GM15510 (cell line): ENCODE data around the gene CLCNKA.

Experiments used
- POLR2A ChIP-seq: IDR thresholded peaks from 3 replicates; pipeline ENCODE4 v1.6.1; 2011; ENCODE audit warnings: borderline replicate concordance; ENCODE audit not compliant: insufficient read length; ENCODE audit errors: extremely low read depth

Gene CLCNKA

DNA sequence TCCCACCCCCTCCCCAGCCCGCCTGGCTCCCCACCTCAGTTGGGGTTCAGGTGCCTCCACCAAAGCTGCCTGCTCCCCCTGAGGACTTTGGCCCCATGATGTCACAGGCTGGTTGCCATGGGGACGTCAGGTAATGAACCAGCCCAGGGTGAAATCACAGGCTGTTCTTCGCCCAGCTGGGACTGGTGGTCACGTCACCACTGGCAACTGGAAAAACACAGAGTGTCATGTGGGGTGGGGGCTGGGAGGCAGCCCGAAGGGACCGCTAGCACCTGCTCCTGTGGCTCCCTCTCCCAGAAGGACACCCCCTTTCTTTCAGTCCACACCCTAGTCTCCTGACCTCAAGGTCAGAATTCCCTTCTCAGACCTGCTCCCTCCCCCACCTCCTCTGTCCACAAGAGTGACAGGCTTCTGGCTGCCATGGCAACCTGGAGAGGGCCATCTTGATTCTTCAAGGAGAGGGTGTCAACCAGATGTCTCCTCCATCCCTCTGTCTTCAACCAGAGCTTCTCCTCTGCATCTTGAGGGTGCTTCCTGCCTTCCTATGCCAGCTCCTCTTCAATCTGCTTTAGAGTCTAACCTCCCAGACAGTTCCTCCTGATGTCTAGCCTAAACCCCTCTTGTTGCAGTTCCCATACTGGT lies 45.4 kb downstream of the CLCNKA start:
- no peak for TF ChIP-seq POLR2A

DNA sequence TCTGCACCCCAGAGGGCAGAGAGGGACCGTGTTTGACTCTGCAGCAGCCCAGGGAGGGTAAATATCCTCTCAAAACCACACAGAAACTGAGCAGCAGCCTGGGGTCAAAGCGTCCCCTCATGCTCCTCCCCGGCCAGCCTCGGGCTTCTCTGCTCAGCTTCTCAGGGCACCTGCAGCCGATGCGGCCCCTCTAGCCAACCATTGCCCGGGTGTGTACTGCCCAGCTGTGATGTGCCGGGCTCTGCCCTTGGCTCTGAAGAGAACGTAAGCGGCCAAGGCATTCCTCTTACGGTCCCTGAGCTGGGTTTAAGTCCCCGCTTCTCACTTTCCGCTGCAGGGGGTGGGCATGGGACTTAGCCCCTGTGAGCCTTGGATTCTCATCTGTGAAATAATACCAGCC lies 46.1 kb downstream of the CLCNKA start:
- no peak for TF ChIP-seq POLR2A

DNA sequence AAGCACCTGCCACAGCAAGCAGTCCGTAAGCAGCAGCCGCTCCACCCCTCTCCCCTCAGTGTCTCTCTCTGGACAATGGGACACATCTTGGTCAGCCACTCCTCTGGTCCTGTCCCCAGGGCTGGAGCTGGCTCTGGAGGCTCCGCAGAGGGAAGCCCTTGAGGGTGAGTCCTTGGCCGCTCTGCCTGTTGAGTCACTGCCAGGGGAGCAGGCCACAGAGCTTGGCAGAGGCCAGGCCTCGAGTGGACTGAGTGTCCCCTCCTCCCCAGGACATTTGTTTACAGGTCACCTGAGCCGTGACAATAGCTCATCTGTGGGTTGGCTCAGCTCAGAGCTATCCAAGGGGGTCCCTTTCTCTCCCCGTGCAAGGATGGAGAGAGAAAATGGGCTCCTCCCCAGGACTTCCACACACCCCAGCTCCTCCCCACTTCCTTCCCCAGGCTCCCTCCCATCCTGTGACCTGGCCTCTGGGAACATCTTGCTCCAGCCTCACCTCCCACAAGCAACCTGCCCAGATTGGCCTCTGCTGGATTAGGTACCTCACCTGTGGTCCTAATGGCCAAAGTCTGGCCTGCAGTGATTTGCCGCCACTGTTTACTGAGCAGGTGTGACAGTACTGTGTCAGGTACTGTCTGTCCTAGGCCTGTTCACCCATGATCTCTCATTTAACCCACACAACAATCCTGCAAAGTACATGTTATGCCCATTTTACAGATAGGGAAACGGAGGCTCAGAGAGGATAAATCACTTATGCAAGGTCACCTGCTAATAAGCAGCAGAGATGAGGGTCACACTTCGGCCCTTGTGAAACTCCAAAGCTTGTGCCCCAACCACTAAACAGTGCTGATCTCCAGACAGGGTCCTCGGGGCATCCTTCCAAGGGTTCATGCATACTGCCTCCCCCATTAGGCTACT lies 46.8 kb downstream of the CLCNKA start:
- TF ChIP-seq POLR2A, result no peak

DNA sequence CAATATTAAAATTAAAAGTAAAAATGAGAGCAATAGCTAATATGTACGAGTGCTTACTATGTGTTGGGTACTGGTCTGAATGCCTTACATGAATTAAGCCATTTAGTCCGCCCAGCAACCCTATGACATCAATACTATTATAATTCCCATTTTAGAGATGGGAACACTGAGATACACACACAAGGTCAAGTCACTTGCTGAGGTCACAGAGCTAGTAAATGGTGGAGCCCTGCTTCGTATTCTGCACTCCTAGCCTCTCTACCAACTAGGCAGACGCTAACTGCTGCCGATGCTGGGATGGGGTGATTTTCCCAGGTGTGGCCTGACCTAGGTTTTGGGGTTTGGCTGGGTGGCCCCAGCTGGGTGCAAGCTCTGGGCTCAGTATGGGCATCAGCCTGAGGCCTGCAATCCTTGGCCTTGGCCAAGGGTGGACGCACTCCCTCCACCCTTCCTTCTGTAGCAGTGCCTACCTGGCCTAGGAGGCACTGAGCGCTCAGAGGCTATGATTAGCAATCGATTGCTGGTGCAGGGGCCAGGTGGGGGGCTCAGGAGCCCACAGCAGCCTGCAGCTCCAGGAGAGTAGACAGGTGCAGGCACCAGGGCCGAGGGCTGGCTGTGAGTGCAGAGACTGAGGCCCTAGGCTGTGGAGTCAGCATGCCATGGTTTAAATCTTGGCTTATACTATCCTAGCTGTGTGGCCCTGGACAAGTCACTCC lies 49.0 kb downstream of the CLCNKA start:
- TF ChIP-seq POLR2A, result no peak

DNA sequence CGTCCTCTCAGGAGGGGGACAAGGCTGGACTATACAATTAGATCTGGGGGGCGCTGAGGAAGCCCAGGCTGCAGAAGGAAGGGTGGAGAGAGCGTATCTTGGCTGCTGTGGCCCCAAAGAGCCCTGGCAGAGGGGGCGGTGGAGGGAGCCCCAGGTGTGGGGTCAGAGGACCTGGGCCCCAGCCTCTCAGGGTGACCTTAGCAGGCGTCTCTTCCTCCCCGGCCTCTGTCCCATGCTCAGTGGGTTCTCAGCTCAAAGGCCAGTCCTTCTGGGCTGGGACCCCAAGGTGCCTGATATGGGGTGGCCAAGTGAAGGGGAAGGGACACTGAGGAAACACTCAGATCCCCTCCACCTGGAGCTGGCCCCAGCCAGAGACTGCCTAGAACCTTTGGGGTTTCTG lies 49.8 kb downstream of the CLCNKA start:
- TF ChIP-seq POLR2A, result no peak

DNA sequence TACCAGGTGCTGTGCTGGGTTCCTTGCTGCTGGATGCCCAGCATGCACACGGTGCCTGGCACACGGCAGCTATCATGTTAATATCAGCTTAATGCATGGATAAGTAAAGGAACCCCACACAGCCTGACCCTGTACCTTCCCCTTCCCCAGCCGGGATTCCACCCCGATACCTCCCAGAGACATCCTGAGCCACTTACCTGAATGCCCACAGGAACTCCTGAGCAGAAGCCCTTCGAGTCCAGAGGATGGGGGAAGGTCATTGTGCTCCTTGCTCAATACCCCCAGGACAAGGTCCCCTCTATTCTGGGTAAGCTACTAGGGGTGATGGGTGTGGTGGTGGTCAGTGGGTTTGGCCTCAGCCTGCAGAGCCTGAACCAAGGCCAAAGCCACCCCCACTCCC lies 50.3 kb downstream of the CLCNKA start:
- no peak for TF ChIP-seq POLR2A

DNA sequence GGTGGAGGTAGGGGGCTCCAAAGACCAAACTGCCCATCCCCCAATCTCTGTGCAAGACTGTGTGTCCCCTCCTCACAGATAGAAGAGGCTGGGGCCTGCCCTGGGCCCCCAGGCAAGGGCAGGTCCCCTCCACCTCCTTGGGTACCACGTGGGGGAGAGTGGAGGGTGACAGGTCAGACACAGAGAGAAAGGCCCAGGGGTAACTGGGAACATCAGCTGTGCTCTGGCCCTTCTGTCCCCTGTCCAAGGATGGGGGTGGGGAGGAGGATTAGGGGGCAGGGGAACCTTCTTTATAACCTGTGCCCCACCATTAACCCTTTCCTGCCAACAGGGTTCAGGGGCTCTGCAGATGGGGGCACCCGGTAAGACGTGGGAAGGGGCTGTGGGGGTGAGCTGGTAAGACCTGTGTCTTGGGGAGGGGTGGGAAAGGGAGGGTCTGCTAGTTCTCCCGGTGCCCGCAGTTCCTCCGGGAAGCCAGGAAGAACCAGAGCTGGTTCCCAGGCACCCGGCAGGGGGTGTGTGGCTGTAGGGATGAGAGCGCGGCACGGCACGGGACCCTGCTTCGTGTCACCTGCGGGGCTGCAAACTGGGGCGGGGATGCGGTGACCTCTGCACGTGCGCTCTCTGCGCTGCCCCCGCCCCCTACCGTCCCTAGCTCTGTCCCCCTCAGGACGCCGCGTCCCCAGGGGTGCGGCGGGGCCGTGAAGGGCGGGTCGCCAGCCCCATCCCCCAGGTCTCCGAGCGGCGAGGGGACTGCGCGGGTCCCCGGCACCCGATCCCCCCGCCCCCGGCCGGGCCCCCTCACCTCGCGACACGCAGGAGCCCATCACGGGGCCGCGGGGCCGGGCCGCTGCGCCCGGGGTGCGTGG lies 51.0 kb downstream of the CLCNKA start:
- TF ChIP-seq POLR2A, result no peak

DNA sequence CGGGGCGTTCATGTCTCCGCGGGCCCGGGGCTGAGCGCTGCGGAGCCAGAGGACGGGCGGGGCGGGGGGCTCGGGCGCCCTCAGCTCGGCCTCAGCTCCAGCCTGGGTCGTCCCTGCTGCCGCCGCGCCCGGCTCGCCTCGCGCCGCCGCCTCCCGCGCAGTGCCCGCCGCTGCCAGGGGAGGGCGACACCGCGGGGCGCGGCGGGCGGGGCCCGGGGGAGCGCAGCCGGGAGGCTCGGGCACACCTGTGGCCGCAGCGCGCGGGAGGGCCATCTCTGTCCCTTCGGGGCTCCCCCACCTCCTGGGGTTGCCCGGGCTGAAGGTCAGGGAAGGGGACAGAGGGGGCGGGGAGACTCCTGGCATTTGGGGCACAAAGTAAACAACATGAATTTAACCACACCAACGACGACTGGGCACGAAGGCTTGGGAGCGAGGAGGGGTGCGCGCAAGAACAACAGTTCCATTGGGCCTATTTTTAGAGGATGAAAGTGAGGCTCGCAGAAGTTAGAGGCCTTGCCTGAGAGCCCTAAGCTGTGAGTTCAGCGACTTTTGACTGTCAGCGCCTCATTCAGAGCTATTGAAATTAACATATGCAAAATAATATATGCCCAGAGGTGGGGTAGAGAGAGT lies 51.8 kb downstream of the CLCNKA start, which contains the start of gene FAM131C:
TSS of gene FAM131C (minus strand) at position 162 of the 630 bp plus-strand sequence. CDS start 209 bp downstream, outside the sequence.
- TF ChIP-seq POLR2A, result no peak

DNA sequence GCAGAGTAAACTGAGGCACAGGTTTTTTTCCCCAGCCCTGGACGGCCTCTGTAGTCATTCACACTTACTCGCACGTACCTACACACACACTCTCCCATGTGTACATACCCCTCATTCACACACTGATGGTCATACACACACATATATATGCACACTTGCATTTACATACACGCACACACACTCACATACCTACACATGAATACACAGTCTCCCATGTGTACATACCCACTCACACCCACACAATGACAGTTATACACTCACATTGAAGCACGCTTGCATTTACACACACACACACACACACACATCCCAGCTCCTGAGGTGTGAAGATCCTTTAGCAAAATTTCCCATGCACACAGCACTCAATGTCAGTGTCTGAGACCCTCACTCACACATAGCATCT lies 52.4 kb downstream of the CLCNKA start:
- TF ChIP-seq POLR2A, result no peak

DNA sequence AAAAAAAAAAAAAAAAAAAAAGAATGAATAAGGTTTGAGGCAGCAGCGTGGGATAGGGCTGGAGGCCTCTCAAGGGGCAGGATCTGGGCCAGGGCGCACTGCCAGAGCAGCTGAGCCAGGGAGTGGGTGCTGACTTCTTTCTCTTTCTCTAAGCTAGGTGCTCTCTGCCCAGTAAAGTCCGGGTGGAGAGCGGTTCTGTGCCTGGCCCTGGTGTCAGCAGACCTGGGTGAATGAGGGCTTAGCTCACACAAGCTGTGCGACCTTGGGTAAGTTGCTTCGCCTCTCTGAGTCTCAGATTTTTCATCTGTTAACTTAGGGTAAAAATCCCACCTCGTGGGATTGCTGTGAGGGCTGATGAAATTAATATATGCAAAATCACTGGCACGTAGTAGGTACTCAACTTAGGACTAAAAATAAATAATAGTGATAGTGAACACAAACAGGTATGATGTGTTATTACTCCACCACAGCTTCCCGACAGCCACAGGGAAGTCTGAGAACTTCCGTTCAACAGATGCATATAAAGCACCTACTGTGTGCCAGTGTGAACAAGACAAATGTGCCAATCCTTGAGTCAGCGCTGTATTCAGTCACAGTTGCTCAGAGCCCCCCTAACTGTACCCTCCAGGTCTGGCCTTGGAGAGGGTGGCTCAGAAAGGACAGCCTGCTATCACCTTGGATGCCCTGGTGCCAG lies 53.6 kb downstream of the CLCNKA start:
- TF ChIP-seq POLR2A, result no peak

DNA sequence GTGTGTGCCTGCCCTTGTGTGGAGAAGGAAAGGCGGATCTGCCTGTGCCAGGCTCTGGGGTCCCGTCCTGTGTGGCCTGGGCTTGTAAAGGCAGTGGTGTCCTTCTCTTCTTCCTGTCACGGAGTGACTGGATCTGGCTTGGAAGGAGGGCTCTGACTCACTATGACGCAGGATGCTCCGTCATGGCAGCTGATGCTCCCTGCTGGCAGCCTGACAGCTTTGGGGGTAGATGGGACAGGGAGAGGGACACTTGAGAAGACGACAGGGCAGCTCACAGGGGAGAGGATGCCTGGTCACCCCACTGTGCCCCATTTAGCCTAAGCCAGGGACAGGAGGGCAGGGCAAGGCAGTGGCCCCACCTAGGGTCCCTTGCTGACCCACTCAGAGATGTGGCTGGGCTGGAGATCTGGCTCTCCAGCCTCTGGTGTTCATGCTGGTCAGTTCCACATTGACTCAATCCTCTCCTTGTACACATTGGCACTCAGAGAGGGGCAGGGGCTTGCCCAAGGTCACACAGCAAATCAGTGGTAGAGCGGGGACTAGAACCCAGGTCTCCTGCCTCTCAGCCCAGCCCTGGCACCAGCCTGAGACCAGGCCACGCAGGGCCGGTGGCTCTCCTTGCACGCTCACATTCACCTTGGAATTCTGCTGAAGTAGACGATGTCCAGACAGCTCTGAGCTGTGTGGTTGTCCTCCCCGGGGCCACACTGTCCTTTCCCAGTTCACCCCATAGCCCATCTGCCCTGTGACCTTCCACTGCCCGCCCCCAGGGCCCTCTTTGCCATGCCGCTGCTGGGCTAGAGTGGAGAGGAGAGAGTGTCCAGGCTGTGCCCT lies 54.4 kb downstream of the CLCNKA start:
- no peak for TF ChIP-seq POLR2A

DNA sequence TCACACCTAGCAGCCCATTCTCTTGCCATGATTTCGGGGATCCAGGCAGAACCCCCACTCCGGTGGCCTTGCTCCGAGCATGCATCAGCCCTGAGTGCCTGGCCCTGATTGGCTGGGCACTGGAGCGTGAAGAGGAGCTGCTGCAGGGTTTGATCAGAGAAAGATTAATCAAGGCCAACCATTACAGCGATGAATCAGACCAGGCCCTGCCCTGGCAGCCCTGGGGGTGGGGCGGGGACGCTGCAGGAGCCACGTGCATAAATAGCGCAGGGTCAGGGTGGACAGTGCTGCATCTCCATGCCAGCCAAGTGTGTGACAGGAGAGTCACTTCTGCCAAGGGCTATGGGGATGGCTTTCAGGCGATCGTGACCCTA lies 55.0 kb downstream of the CLCNKA start:
- TF ChIP-seq POLR2A, result no peak
